Stimulated activated CD4-positive, alpha-beta T cell treated with anti-CD3 and anti-CD28 coated beads, TNF-alpha, amount 100 ng/mL, for 4 hours (primary cell): ENCODE results near the gene NME7.
A peak's percentile ranks its signal among the peaks of the same experiment; 100 is the strongest.

Experiments
- DNase-seq, 3 experiments: peaks; one replicate each; pipeline ENCODE4 v3.0.0-alpha.2; 2020; ENCODE audit warnings: low read depth in 3 of 3

The NME7 gene

DNA sequence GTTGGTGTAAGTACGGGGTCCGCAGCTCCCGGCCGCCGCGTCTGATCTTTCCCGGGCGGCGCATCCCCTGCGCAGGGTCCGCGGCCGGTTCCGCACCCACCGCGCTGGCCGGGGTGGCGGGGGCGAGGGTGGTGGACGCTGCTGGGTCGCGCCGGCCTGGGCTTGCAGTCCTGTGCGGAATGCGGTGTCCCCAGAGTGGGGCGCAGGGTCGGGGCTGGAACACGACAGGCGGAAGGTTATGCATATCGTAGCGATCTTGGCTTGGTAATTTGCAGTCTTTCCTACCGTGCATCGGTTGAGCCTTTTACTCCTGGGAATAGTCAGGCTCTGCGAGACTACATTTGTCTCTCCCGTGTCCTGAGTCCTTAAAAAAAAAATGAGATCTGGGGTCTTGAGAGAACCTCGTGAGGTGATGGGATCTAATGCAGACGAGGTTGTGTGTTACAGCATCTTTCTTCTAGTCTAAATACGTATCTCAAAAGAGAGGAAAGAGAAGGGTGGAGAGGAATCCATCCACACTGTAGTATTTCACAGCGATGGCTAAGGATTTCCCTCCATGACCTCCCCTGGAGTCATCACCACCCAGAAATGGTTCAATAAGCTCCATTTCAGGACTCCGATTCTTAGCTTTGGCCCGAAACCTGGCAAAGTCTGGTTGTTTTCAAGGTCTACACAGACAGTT lies 260.5 kb downstream of the NME7 start:
- DNase-seq, result no peak

DNA sequence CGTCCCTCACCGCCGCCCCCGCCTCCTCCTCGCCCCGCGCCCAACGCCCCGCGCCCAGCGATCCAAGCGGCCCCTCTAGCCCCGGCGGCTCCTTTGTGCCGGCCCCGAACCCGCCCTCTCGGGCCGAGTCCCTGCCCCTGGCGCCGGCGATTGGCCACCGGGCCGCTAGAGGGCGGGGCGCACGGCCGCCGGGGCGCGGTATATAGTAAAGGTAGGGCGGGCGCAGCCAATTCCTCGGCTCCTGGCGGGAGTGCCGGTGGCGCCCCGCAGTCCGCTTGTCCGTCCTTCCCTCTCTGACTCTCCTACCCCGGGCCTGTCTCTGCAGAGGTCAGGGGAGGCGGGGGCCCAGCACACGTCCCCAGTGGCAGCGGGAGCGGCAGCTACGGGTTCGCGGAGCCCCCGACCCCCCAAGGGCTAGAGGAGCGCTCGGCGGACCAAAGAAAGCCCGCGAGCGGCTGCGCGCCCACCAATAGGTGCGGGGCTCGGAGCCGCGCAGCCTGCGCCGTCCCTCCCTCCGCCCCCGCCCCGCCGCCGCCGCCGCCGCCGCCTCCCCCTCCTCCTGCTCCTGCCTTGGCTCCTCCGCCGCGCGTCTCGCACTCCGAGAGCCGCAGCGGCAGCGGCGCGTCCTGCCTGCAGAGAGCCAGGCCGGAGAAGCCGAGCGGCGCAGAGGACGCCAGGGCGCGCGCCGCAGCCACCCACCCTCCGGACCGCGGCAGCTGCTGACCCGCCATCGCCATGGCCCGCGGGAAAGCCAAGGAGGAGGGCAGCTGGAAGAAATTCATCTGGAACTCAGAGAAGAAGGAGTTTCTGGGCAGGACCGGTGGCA lies 261.3 kb downstream of the NME7 start, which contains the start of gene ATP1B1:
Gene ATP1B1, plus strand, starts transcription at position 596 of the 826 bp plus-strand sequence. Its CDS starts 140 bp downstream, at position 736.
- peak; percentile 56 to 81 (median 62) for DNase-seq

DNA sequence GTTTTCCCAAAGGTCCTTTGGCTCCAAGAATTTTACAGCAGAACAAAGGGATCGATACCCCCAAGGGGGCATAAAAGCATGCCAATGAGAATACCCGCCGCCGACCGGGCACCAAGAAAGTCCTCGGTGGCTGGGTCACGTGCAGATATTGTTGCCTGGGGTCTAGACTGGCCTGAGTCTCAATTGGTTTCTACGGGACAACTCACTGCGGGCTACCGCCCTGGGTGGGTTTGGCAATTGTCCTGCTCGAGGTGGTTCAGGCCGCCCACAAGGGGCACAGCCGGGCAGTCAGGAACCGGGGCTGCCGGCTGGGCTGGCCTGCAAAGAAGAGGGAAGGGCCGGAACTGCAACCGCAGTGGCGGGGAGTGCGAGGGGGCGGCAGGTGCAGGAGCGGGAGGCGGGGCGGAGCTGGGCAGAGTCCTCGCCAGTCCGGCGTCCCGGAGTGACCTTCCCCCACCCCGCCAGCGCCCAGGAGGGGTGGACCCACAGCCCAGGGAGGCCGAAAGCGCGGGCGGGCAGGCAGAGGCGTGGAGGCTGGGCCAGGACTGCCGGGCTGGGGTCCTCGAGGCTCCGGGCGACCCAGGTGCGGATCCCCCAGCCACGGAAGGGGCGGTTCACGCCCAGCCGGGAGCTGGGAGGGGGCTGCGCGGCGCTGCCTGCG lies 262.0 kb downstream of the NME7 start:
- DNase-seq, result peak in 1 of 3 experiments; percentile 17

DNA sequence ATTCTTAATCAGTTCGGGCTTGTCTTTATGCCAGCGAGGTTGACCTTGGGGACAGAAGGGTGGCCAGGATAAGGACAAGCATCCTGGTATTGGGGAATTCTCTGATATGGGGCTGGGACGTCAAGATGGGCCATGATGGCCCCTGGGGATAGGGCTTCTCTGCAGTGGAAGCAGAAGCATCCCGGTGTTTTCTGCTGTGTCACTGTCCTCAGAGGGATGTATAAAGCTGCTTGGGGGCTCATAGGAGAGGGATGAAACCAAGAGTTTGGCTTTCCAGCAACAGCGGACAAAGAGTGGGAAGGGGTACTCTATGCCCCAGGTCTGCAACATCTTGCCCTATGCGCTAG lies 262.5 kb downstream of the NME7 start:
- no peak for DNase-seq

DNA sequence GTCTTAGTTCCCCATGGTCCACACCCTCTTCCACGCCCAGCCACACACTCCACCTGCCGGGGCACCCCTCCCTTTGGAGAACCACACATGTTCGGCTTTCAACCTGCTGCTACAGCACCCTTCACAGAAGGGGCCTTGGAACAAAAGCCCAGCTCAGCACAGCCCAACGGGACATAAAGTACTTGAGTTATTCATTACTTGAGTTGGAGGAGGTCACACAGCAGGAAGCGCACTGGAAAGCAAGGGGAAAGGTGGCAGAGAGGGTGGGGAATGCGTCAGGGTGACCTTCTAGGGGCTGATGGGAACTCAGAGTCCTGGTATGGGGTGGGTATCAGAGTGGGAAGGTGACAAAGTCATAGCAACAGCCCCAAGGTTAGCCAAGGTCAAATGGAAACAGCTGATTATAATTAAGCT lies 264.1 kb downstream of the NME7 start:
- no peak for DNase-seq

DNA sequence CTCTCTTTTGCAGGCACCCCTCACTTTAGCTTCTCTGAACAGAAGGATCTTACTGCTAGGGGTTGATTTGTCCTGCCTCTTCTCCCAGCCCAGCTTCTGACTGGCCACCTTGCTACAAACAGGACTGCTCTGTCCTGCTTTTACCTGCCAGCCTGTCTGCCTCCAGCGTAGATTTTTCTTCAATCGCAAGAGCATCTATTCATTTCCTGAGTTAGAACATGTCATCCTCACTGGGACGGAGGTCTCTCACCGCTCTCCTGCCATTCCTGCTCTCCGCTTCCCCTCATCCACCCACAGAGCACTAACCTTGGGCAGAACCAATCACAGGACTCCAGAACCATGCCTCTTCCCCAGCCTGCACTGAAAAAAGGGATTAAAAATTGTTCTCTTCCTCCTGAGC lies 264.6 kb downstream of the NME7 start:
- DNase-seq, result no peak

DNA sequence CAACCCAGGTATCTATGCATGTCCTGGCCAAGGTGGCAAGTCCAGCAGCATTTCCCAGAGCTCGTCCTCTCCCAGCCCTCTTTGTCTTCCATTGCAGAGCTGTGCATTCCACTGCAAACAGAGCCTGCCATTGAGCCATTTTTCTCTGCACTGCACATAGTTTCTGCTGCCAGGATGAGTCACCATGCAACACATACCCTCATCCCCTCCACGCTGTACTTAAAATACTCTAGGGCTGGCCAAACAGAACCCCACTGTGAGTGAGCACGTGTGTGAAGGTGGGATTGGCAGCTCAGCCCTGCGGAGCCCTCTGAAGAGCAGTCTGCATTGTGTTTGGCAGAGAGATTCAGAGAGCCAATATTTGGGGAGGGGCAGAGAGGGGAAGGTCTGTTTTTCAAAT lies 265.0 kb downstream of the NME7 start:
- DNase-seq, result no peak

DNA sequence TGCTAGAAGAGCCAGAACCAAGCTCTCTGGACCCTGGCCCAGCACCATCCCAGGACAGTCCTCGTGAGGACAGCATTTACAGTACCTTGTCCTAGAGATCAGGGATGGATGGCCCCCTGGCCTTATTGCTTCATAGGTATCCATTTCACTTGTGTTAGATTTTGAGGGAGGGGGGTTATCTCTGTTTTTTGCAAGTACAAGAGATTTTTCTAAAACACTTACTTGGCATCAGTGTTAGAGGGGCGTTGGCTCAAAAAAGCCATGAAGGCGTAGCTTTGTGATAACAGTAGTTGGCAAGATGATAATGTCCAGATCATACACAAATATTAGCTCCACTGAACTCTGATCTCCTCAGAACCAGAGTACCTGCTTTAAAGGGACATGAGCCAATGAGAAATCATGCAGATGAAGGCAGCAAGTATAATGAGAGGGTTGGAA lies 266.9 kb downstream of the NME7 start:
- no peak for DNase-seq

DNA sequence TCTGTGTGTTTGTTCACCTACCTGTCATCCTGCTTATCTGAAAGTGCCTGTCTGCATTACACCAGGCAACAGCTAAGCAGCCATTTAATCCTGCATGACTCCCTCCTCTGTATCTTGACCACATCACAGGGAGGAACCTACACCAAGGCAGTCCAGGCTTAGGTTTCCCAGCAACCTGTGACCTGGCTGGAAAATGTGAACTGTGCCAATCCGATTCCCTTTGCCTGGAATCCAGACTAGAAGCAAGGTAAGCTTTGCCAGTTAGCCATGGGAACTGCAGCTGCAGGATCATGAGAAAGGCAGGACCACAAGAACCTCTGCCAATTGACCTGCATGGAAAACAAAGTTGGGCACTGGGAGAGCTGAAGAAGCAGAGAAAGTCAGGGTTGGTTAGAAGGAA lies 267.4 kb downstream of the NME7 start:
- DNase-seq, result no peak

DNA sequence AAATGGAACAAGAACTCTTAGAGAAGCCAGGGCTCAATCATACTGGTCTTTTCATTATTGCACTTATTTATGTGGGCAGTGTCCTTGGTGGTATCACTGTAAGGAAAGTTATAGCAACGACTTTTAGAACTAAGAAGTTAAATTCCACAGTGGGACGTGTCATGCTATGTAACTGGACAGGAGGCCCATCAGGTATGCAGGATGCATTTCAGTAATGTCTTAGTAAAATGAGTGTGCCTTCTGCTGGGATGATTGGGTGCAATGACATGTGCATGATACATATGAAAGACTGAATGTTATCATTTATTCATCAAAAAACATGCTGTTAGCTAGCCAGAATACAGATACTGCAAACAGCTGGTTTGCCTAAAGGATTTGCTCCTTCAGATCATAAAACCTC lies 268.0 kb downstream of the NME7 start:
- DNase-seq, result no peak

DNA sequence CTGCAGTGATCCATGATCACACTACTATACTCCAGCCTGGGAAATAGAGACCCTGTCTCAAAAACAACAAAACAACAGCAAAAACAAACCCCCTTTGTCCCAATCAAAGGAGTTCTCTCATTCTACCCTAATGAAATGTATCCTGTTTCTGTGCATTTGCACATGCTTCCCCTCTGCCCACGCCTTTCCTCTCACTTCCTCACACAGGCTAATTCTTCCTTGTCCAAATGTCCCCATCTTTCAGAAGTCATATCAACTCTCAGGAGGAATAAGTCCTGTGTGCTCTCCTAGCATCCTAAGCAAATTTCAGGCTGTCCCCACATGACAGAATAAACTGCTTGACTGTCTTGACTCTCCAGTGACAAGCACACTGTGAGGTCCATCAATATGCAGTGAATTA lies 269.2 kb downstream of the NME7 start:
- no peak for DNase-seq

DNA sequence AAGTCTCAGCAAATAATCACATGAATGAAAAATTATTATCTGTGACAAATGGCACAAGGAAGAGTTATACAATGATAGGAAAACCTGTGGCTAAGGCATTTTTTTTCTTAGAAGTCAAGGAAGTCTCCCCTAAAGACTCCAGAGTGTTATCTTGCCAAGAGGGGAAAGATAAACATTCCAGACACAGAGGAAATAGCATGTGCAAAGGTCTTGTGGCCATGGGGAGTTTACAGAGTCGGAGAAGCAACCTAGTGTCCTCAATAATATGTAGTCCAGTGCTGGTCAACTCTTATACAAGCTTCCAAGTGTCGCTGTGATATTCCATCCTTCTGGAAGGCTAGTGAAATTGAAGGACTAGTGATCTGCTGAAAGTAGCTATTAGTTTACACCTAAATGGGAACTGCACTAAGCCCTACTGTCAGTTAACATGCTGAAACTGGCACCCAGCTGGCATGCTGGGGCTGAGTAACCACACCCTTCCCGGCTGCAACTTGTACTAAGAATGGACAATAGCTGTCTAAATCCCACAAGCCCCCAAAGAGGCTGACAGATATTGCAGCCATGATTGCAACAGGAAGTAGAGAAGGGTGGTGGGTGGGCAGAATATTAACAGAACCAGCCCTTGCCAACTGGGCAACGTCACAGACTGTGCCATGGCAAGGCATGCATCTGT lies 272.6 kb downstream of the NME7 start:
- DNase-seq, result no peak

DNA sequence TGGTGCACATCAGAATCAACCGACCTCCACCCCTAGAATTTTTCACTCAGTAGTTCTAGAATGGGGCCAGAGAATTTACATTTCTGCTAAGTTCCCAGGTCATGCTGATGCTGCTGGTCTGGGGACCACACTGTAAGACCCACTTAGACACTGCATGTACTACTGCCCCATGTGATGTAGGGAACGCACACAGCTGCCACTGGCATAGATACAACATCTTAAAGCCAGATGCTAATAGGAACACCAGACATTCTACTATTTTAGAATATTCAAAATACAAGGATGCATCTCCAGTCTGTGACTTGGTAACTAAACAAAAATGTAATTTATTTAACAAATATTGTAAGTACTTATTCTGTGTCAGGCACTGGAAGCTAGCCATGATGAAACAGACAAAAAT lies 275.2 kb downstream of the NME7 start:
- DNase-seq, result no peak

DNA sequence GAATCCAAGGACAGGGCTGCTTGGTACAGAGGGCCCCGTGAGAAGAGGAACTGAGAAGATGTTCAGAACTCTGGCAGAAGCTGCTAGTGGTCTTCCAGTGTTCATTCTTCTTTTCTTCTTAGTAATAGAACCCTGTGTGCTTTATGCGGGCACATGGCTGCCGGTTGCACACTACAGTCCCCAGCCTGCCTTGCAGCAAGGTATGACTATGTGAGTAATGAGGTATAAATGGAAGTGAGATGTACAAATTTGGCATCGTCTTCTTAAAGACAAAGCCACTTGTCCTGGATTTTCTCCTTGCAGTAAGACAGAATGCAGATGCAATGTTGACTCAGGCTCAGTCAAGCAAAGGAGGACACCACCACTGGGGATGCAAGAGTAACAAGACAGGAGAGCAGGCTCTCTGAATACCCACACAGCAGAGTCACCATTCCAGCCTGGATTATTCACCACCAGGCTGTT lies 276.1 kb downstream of the NME7 start:
- no peak for DNase-seq

DNA sequence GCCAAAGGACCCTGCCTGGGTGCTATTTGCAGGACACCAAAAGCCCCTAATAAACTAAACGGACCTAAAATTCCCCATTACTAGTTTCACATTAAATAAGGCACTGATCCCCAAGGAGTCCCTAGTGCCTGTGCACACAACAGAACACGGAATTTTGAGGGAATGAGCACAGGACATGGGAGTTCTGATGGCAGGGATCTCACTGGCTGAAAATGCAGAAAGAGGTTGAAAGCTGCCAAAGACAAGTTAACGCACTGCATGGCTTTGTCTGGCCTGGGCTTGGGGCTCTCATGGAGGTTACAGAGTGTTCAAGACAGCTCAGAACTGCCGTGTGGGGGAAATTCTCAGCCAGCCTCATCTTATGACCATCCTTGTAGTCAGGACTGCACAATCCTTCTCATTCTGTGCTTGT lies 276.7 kb downstream of the NME7 start:
- no peak for DNase-seq

DNA sequence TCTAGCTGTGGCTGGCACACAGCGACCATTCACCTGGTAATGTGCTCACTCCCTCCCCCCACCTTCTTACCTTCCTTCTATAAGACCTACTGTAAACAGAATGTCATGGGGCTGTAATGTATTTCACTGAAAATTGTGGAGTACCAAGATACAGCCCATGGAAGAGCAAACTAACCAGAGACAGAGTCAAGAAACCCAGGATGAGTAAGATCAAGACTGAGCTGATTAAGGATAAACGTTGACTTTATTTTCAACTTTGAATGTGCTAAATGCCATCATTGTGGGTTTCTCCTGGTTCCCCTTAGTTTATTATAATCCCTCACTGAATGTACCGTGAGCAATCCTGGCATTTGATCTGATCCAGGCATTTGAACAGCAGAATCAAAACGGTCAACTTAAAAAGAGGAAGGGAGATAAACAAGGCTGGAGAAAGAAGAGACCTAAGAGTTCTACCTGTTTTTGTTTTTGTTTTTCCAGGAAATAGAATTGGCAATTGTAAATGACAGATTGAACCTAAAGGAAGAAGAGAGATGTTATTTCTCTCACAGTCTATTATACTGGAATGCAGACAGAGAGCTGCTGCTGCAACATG lies 277.2 kb downstream of the NME7 start:
- DNase-seq, result no peak

DNA sequence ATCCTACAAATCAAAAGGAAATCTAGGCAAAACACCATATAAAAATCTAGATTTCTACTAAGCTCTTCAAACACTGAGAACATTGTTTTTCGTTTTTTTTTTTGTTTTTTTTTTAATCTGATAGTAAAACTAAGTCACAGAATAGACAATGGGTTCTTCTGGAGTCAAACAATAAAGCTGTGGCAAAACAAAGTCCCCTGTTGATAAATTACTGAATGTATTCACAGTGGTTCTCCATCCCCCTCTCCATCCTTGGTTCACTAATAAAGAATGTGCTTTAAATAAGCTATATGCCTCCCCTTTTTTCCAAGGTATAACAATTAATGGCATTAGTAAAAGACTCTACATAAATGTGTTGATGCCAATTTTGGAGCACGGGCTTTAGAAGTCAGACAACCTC lies 277.8 kb downstream of the NME7 start:
- no peak for DNase-seq

DNA sequence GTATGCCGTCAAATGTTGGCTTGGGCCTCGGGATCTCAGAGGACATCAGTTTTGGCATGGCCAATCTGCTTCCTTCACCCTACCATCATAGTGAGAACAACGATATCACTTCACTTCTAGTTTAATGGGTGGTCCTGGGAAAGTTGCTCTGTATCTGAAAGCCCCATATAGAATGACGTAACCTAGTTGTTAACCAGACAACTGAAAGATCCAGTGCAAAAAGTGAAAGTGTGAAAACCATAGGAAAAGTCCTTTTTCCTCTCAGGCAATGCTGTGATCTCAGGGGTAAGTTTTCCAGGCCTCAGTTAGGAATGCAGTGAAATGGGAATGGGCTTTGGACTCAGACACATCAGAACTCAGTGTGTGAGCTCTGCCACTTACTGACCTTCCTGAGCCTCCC lies 279.7 kb downstream of the NME7 start:
- no peak for DNase-seq

DNA sequence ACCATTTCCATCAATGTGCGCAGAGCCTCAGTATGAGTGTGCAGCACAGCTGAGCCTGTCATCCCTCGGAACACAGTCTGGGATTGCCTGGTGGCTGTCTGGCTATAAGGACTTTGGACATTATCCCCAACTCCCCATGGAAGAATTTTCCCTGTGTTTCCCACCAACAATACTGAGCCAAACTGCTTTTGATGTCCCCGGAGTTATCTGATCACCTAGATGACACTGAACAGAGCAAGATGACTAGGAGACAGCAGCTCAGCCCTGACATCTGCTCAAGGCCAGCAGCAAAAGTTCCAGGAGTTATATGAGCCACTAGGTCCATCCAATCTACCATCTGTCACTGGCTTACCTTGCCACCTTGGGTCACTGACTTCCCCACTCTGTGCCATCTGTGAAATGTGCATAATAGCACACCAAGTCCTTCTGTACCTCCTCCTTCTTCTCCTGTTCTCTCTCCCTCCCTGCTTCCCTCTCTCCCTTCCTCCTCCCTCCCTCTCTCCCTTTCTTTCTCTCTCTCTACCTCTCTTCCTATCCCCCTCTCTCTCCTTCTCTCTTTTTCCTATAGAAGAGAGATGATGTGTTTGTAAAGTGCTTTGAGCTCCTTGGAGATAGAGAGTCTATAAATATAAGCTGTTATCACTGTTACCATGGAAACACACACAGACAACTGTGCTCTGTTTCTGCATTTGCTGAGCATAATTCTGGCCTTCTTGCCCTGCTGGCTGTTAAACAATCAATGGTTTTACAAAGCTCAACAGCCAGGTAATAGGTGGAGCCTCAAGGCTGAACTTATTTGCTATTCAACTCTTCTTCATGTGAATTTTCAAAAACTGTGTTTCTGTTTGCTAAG lies 280.8 kb downstream of the NME7 start:
- no peak for DNase-seq

DNA sequence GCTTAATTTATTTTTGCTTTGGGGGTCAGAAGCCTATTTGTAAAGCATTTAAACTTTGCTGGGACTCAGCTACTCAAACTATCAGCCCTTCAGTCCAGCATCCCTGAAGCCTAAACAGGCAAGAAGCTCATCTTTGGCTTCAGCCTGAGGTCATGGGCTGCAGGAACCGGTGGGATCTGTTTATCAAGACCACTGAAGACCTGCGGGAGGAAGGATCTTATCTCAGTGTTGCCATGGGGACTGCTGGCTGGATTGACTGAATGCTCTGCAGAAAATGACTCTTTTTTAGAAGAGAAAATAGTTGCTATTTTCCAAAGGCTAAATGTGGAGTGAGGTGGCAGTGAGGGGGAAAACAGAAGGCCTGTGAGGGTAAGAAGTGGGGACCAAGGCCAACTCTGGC lies 281.7 kb downstream of the NME7 start:
- no peak for DNase-seq
